GM23338 (cell line): ENCODE results near the gene IRF2. TPM values are rescaled to one million over a fixed set of nuclear protein-coding genes. Genes with fewer than 3 reads are reported as not detected.

Source experiments
- ATAC-seq: fragments of 200-7000 bp; cut with Tn5 transposase; 3 replicates; pipeline ENCODE4 v1.9.1; 2020
- DNase-seq: peaks from one replicate; pipeline ENCODE4 v3.0.0-alpha.2; 2015; ENCODE audit warnings: low spot score
- H2AFZ ChIP-seq: fragments of 200-600 bp; sonication (generic); 2 replicates; pipeline ENCODE4 v1.8.0; 2016; ENCODE audit warnings: antibody characterized with exemption, mild to moderate bottlenecking, moderate library complexity
- H3F3A ChIP-seq: fragments of 200-600 bp; sonication (generic); replicated peaks from 2 replicates; pipeline ENCODE4 v1.8.0; 2017; ENCODE audit warnings: antibody characterized with exemption, mixed run types, low read depth
- H3K27ac ChIP-seq: fragments of 200-600 bp; sonication (generic); 2 replicates; pipeline ENCODE4 v1.6.1; 2016; ENCODE audit warnings: low read depth
- H3K27me3 ChIP-seq: fragments of 200-600 bp; sonication (generic); 2 replicates; pipeline ENCODE4 v1.8.0; 2016; ENCODE audit warnings: mild to moderate bottlenecking, mixed run types, moderate library complexity; ENCODE audit not compliant: insufficient read depth
- H3K36me3 ChIP-seq: fragments of 200-600 bp; sonication (generic); 2 replicates; pipeline ENCODE4 v1.8.0; 2016; ENCODE audit warnings: mild to moderate bottlenecking; ENCODE audit not compliant: insufficient read depth
- H3K4me1 ChIP-seq: fragments of 200-600 bp; sonication (generic); 2 replicates; pipeline ENCODE4 v1.8.0; 2016; ENCODE audit warnings: mild to moderate bottlenecking, moderate library complexity; ENCODE audit not compliant: insufficient read depth
- H3K4me2 ChIP-seq: fragments of 200-600 bp; sonication (generic); 2 replicates; pipeline ENCODE4 v1.7.1; 2017; ENCODE audit warnings: mixed run types
- H3K4me3 ChIP-seq: fragments of 200-600 bp; sonication (generic); 2 replicates; pipeline ENCODE4 v1.6.1; 2016; ENCODE audit warnings: mixed run types
- H3K79me2 ChIP-seq: fragments of 200-600 bp; sonication (generic); replicated peaks from 2 replicates; pipeline ENCODE4 v1.8.0; 2017; ENCODE audit warnings: mild to moderate bottlenecking; ENCODE audit not compliant: insufficient read depth
- H3K9me2 ChIP-seq: fragments of 200-600 bp; sonication (generic); 2 replicates; pipeline ENCODE4 v1.8.0; 2017; ENCODE audit not compliant: insufficient read depth
- H4K20me1 ChIP-seq: fragments of 200-600 bp; sonication (generic); replicated peaks from 2 replicates; pipeline ENCODE4 v1.8.0; 2017; ENCODE audit warnings: mild to moderate bottlenecking; ENCODE audit not compliant: insufficient read depth
- H3K27ac Mint-ChIP-seq: 2 replicates; pipeline ENCODE4 v1.8.0; 2020; ENCODE audit warnings: inconsistent platforms, mild to moderate bottlenecking, moderate library complexity, mixed read lengths
- H3K27me3 Mint-ChIP-seq: 3 replicates; pipeline ENCODE4 v1.8.0; 2022; ENCODE audit warnings: low read depth, mild to moderate bottlenecking, moderate library complexity, mixed read lengths, inconsistent platforms; ENCODE audit not compliant: insufficient read depth, poor library complexity
- H3K36me3 Mint-ChIP-seq: 3 replicates; pipeline ENCODE4 v1.8.0; 2021; ENCODE audit warnings: low read depth, mild to moderate bottlenecking, inconsistent platforms, moderate library complexity, mixed read lengths
- H3K4me1 Mint-ChIP-seq: 3 replicates; pipeline ENCODE4 v1.8.0; 2020; ENCODE audit warnings: mild to moderate bottlenecking, inconsistent platforms, mixed read lengths
- H3K4me3 Mint-ChIP-seq: 3 replicates; pipeline ENCODE4 v1.8.0; 2021; ENCODE audit warnings: moderate library complexity, mild to moderate bottlenecking, inconsistent platforms, mixed read lengths
- H3K9me3 Mint-ChIP-seq: 3 replicates; pipeline ENCODE4 v1.8.0; 2020; ENCODE audit warnings: moderate library complexity, mild to moderate bottlenecking, inconsistent platforms, mixed read lengths
- CREB1 ChIP-seq: fragments of 250-450 bp; sonication (Bioruptor Pico); IDR thresholded peaks from 2 replicates; pipeline ENCODE4 v1.5.0; 2020; ENCODE audit warnings: low read depth, mild to moderate bottlenecking, moderate library complexity
- ETS1 ChIP-seq: IDR thresholded peaks from 2 replicates; pipeline ENCODE4 v1.6.1; 2016; ENCODE audit warnings: antibody characterized with exemption
- EZH2phosphoT487 ChIP-seq: fragments of 200-600 bp; sonication (generic); IDR thresholded peaks from one replicate; pipeline ENCODE4 v1.8.1; 2018; ENCODE audit warnings: antibody characterized with exemption; ENCODE audit not compliant: unreplicated experiment
- JUNB ChIP-seq: IDR thresholded peaks from one replicate; pipeline ENCODE4 v1.6.1; 2016; ENCODE audit warnings: antibody characterized with exemption; ENCODE audit not compliant: unreplicated experiment
- NANOG ChIP-seq: IDR thresholded peaks from 2 replicates; pipeline ENCODE4 v1.6.1; 2016; ENCODE audit warnings: antibody characterized with exemption, borderline replicate concordance
- POLR2AphosphoS5 ChIP-seq: IDR thresholded peaks from 2 replicates; pipeline ENCODE4 v1.6.1; 2016; ENCODE audit warnings: antibody characterized with exemption, low read depth
- REST ChIP-seq: IDR thresholded peaks from one replicate; pipeline ENCODE4 v1.6.1; 2018; ENCODE audit warnings: antibody characterized with exemption; ENCODE audit not compliant: unreplicated experiment
- STAT1 ChIP-seq: IDR thresholded peaks from one replicate; pipeline ENCODE4 v1.6.1; 2016; ENCODE audit warnings: antibody characterized with exemption; ENCODE audit not compliant: unreplicated experiment
- ZNF114 ChIP-seq: fragments of 250-450 bp; sonication (Bioruptor Pico); IDR thresholded peaks from 2 replicates; pipeline ENCODE4 v1.5.0; 2020; ENCODE audit warnings: mild to moderate bottlenecking, moderate library complexity
- ZNF331 ChIP-seq: fragments of 250-450 bp; sonication (Bioruptor Pico); IDR thresholded peaks from 2 replicates; pipeline ENCODE4 v1.5.0; 2020; ENCODE audit warnings: low read depth, mild to moderate bottlenecking, moderate library complexity
- polyA plus RNA-seq: library from polyadenylated mRNA; unstranded; fragments of >200 nt; fragmentation: Nextera tagmentation; extraction: Ambion mirVana; gene quantifications from 2 replicates; pipeline ENCODE4 v1.2.1, GENCODE V29; 2016
- total RNA-seq: library from RNA; depleted of rRNA; stranded (reverse); fragments of >200 nt; shearing (Covaris generic); gene quantifications from 2 replicates; pipeline ENCODE4 v1.2.3, GENCODE V29; 2014
- TF ChIP-seq, protein P1 (sequence below), 2 experiments: fragments of 200-600 bp in 1 of 2; sonication (generic) in 1 of 2; conservative IDR thresholded peaks; 2 replicates each; pipeline versions ENCODE4 v1.5.1 to v1.6.1; 2016 to 2017; ENCODE audit warnings: antibody characterized with exemption in 2 of 2, low read depth in 2 of 2, mild to moderate bottlenecking in 2 of 2, moderate library complexity in 1 of 2

The IRF2 gene
- total and polyA plus RNA-seq, 2 experiments from 2014 or later = 14.7 to 15.0 TPM

DNA sequence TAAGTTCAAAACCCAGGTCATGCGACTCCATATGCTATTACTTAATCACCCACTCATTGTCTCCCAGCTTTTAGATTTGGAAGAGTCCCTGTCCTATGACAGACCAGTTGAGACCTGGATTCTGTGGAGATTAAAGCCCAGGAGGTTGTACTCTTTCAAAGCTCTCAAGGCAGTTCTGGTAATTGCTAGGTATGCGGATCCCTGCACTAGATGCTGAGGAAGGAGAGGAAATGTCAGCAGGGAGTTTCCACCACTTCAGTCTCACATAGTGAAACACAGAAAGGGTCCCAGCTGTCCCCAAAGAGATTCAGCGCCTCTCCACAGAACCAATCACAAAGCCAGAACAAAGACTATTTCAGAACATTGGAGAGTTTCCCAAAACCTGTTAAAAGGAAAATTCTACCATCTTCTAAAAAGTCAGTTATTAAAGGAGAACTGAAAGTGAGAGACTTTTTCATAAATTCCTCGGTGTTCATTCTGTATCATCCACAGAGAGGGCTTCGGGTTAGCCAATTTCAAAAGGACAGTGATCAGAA lies 53.4 kb downstream of the IRF2 start (continued):
- TF ChIP-seq REST (no peak), ZNF331 (no peak)

GRCh38 chr4:184420402-184420801 lies 53.9 kb downstream of the IRF2 start:
- Histone ChIP-seq H3K4me3 (no peak overlapping the region), H3K4me1 (peaks cover 3% of the 10 kb centered on the region; the same call in 1 of the 2 replicates), H4K20me1 (peaks cover 6% of the 10 kb centered on the region; the same call in 1 of the 2 replicates), H3K79me2 (peaks cover 25% of the 10 kb centered on the region), H3K4me2 (no peak overlapping the region), H3K9me2 (no peaks in the 10 kb centered on the region), H3K36me3 (peaks cover 41% of the 10 kb centered on the region), H3F3A (no peaks in the 10 kb centered on the region), H3K27me3 (no peaks in the 10 kb centered on the region), H2AFZ (no peak overlapping the region), H3K27ac (no peak overlapping the region)
- H3K36me3 Mint-ChIP-seq = peaks cover 56% of the 10 kb centered on the region
- H3K4me3 Mint-ChIP-seq = no peak overlapping the region
- DNase-seq (no peak), ATAC-seq (no peak)
- H3K27ac Mint-ChIP-seq = no peak overlapping the region
- H3K4me1 Mint-ChIP-seq = peaks cover 14% of the 10 kb centered on the region
- H3K27me3 Mint-ChIP-seq = peaks cover 1% of the 10 kb centered on the region
- peaks cover 10% of the 10 kb centered on the region for H3K9me3 Mint-ChIP-seq
- TF ChIP-seq STAT1 (no peak), NANOG (no peak), CREB1 (CRISPR knock-in tag) (no peak), ZNF331 (no peak), JUNB (no peak), REST (no peak), ETS1 (no peak), EZH2phosphoT487 (no peak), POLR2AphosphoS5 (no peak), ZNF114 (CRISPR knock-in tag) (no peak)
- TF ChIP-seq, protein P1, sequence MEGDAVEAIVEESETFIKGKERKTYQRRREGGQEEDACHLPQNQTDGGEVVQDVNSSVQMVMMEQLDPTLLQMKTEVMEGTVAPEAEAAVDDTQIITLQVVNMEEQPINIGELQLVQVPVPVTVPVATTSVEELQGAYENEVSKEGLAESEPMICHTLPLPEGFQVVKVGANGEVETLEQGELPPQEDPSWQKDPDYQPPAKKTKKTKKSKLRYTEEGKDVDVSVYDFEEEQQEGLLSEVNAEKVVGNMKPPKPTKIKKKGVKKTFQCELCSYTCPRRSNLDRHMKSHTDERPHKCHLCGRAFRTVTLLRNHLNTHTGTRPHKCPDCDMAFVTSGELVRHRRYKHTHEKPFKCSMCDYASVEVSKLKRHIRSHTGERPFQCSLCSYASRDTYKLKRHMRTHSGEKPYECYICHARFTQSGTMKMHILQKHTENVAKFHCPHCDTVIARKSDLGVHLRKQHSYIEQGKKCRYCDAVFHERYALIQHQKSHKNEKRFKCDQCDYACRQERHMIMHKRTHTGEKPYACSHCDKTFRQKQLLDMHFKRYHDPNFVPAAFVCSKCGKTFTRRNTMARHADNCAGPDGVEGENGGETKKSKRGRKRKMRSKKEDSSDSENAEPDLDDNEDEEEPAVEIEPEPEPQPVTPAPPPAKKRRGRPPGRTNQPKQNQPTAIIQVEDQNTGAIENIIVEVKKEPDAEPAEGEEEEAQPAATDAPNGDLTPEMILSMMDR (conservative IDR thresholded peaks at IDR 0.05; ENCODE audit: low read depth in 2 of 2) = no peak
